GM12878 (cell line): ENCODE results near the gene MIER1. TPM values are rescaled to one million over a fixed set of nuclear protein-coding genes. Genes with fewer than 3 reads are reported as not detected.

ENCODE experiments used
- ATAC-seq: fragments of 200-7000 bp; cut with Tn5 transposase; 3 replicates; pipeline ENCODE4 v1.9.1; 2020; ENCODE audit warnings: mild to moderate bottlenecking, moderate library complexity
- BruUV-seq: library from RNA; stranded (reverse); fragments of 400-500 nt; replicated peaks from 2 replicates; lab custom pipeline; 2021; lab: Mats Ljungman, UMichigan
- CTCF ChIA-PET: fragments of 300-600 bp; sonication (Branson Sonifier 250); formaldehyde crosslinking; extraction: SDS; loops from one replicate; lab custom pipeline; 2021; ENCODE audit warnings: inconsistent platforms; lab: Yijun Ruan, JAX
- POLR2A ChIA-PET: fragments of 350-600 bp; formaldehyde crosslinking; extraction: SDS; loops from one replicate; lab custom pipeline; 2021; ENCODE audit warnings: inconsistent platforms; lab: Charles Lee
- RAD21 ChIA-PET: fragments of 300-600 bp; sonication (Branson Sonifier 250); formaldehyde crosslinking; loops from one replicate; lab custom pipeline; 2023; ENCODE audit warnings: antibody characterized with exemption; ENCODE audit not compliant: unreplicated experiment; lab: Charles Lee
- SMC1A ChIA-PET: fragments of 300-600 bp; sonication (Branson Sonifier 250); formaldehyde crosslinking; loops from one replicate; lab custom pipeline; 2023; ENCODE audit not compliant: unreplicated experiment, uncharacterized antibody; lab: Charles Lee
- DNase-seq: peaks from one replicate; pipeline ENCODE4 v3.0.0-alpha.2; 2011; ENCODE audit warnings: low read depth, low spot score
- FAIRE-seq: peaks from 3 replicates; lab custom pipeline; 2011; peaks lifted over from hg19 to GRCh38; lab: Jason Lieb, UNC
- H2AFZ ChIP-seq: 2 replicates; pipeline ENCODE4 v1.6.0; 2011; ENCODE audit warnings: low read depth, low read length, control low read depth; ENCODE audit not compliant: control insufficient read depth
- H3K27ac ChIP-seq: 2 replicates; pipeline ENCODE4 v1.5.1; 2011; ENCODE audit warnings: control low read depth; ENCODE audit not compliant: control insufficient read depth, insufficient read depth
- H3K27me3 ChIP-seq, 2 experiments: replicated peaks in 1 of 2; 2 replicates each; pipeline versions ENCODE4 v1.6.0 to v1.6.1; 2011; ENCODE audit warnings: low read length in 1 of 2; ENCODE audit not compliant: control insufficient read depth in 2 of 2, insufficient read depth in 2 of 2
- H3K36me3 ChIP-seq, 2 experiments: 2 replicates each; pipeline ENCODE4 v1.5.1; 2011; ENCODE audit warnings: low read length in 1 of 2; ENCODE audit not compliant: control insufficient read depth in 2 of 2, insufficient read depth in 2 of 2
- H3K4me1 ChIP-seq: 2 replicates; pipeline ENCODE4 v1.6.1; 2011; ENCODE audit warnings: mild to moderate bottlenecking, low read length, moderate library complexity, mixed read lengths; ENCODE audit not compliant: control insufficient read depth, insufficient read depth
- H3K4me2 ChIP-seq: 2 replicates; pipeline ENCODE4 v1.6.0; 2011; ENCODE audit warnings: control low read depth; ENCODE audit not compliant: control insufficient read depth, insufficient read depth
- H3K4me3 ChIP-seq: fragments of 200-600 bp; sonication (generic); 2 replicates; pipeline ENCODE4 v1.5.1; 2016
- H3K79me2 ChIP-seq: 2 replicates; pipeline ENCODE4 v1.6.0; 2011; ENCODE audit warnings: low read length; ENCODE audit not compliant: control insufficient read depth, insufficient read depth
- H3K9ac ChIP-seq: 2 replicates; pipeline ENCODE4 v1.8.0; 2011; ENCODE audit warnings: low read length, control low read depth, mixed read lengths; ENCODE audit not compliant: control insufficient read depth, insufficient read depth
- H3K9me3 ChIP-seq: replicated peaks from 3 replicates; pipeline ENCODE4 v1.5.1; 2011; ENCODE audit warnings: mild to moderate bottlenecking, low read length; ENCODE audit not compliant: control insufficient read depth, insufficient read depth
- H4K20me1 ChIP-seq: 2 replicates; pipeline ENCODE4 v1.6.0; 2011; ENCODE audit not compliant: control insufficient read depth, insufficient read depth
- ASH2L ChIP-seq: fragments of 300-600, 200-600 bp; sonication (generic); IDR thresholded peaks from 2 replicates; pipeline ENCODE4 v1.6.1; 2017; ENCODE audit warnings: low read depth, mild to moderate bottlenecking, borderline replicate concordance
- BACH1 ChIP-seq: fragments of 450-650 bp; IDR thresholded peaks from 2 replicates; pipeline ENCODE4 v1.6.1; 2017; ENCODE audit warnings: mild to moderate bottlenecking, borderline replicate concordance
- BCL11A ChIP-seq: IDR thresholded peaks from 2 replicates; pipeline ENCODE4 v1.6.1; 2011; ENCODE audit warnings: low read depth, low read length
- CREM ChIP-seq: IDR thresholded peaks from 2 replicates; pipeline ENCODE4 v1.6.1; 2014; ENCODE audit warnings: antibody characterized with exemption, low read depth
- FOXM1 ChIP-seq: IDR thresholded peaks from 2 replicates; pipeline ENCODE4 v1.6.1; 2012; ENCODE audit warnings: low read depth, mild to moderate bottlenecking, inconsistent platforms, low read length, moderate library complexity
- HDAC2 ChIP-seq: fragments of 200-600 bp; sonication (generic); IDR thresholded peaks from 2 replicates; pipeline ENCODE4 v1.6.1; 2017
- MEF2A ChIP-seq: IDR thresholded peaks from 2 replicates; pipeline ENCODE4 v1.6.1; 2011; ENCODE audit warnings: low read depth, mild to moderate bottlenecking, low read length, moderate library complexity; ENCODE audit not compliant: insufficient read depth
- MEF2B ChIP-seq: fragments of 450-650 bp; IDR thresholded peaks from 2 replicates; pipeline ENCODE4 v1.6.1; 2018; ENCODE audit warnings: mild to moderate bottlenecking, moderate library complexity; ENCODE audit not compliant: partially characterized antibody, poor library complexity, severe bottlenecking
- NFYB ChIP-seq: IDR thresholded peaks from 2 replicates; pipeline ENCODE4 v1.6.1; 2011; ENCODE audit warnings: low read depth, mild to moderate bottlenecking, low read length, improper control_type of control experiment, moderate library complexity; ENCODE audit not compliant: insufficient read depth
- POLR2A ChIP-seq: IDR thresholded peaks from 2 replicates; pipeline ENCODE4 v1.6.1; 2011; ENCODE audit warnings: low read depth, mild to moderate bottlenecking, low read length
- SIN3A ChIP-seq: IDR thresholded peaks from 2 replicates; pipeline ENCODE4 v1.6.1; 2012; ENCODE audit warnings: low read depth, low read length, improper control_type of control experiment
- TBL1XR1 ChIP-seq: IDR thresholded peaks from 2 replicates; pipeline ENCODE4 v1.6.1; 2012; ENCODE audit warnings: low read depth, low read length, improper control_type of control experiment
- ZNF592 ChIP-seq: fragments of 450-650 bp; IDR thresholded peaks from 2 replicates; pipeline ENCODE4 v1.6.1; 2017; ENCODE audit warnings: mild to moderate bottlenecking, moderate library complexity
- ZNF622 ChIP-seq: fragments of 450-650 bp; IDR thresholded peaks from 2 replicates; pipeline ENCODE4 v1.6.1; 2017; ENCODE audit warnings: mild to moderate bottlenecking, inconsistent platforms
- ZNF687 ChIP-seq: fragments of 450-650 bp; IDR thresholded peaks from 2 replicates; pipeline ENCODE4 v1.6.1; 2017; ENCODE audit warnings: mild to moderate bottlenecking, moderate library complexity
- ZSCAN29 ChIP-seq: fragments of 450-650 bp; IDR thresholded peaks from 2 replicates; pipeline ENCODE4 v1.6.1; 2017; ENCODE audit warnings: mild to moderate bottlenecking, moderate library complexity
- ZZZ3 ChIP-seq: IDR thresholded peaks from 2 replicates; pipeline ENCODE4 v1.6.1; 2011; ENCODE audit warnings: low read depth; ENCODE audit not compliant: control insufficient read depth, insufficient read length
- WGBS: methylation state at CpG from one replicate; pipeline ENCODE4 v1.1.6; 2016; ENCODE audit warnings: low lambda C conversion rate; ENCODE audit not compliant: insufficient replicate concordance, insufficient coverage; ENCODE audit errors: missing lambda C conversion rate; 5-methylcytosine and 5-hydroxymethylcytosine counted together
- in situ Hi-C: fragments of 300-500 bp; cut with MboI; formaldehyde crosslinking; loops from 9 replicates; pipeline ENCODE4 v1.14.3; 2018; ENCODE audit warnings: mixed read lengths
- intact Hi-C: fragments of 100-400 bp; cut with micrococcal nuclease; formaldehyde crosslinking; loops from one replicate; pipeline ENCODE4 v1.14.2; 2022; ENCODE audit not compliant: unreplicated experiment
- polyA plus RNA-seq, 11 experiments: library from polyadenylated mRNA; depleted of rRNA in 4 of 11; unstranded in 6 of 11; stranded (reverse) in 5 of 11; fragments of >200 nt; fragmentation: Nextera tagmentation in 4 of 11; fragmentation: Illumina TruSeq in 1 of 11; extraction: Ambion mirVana in 4 of 11; extraction: Trizol in 1 of 11; gene quantifications; 1 replicate in 1 of 11; 2 replicates in 10 of 11; pipeline versions ENCODE4 v1.2.1 to v1.2.3, GENCODE V29; 2011 to 2016; ENCODE audit warnings: inconsistent platforms in 2 of 11, missing spikeins in 2 of 11, low read depth in 1 of 11
- total RNA-seq, 4 experiments: library from RNA; depleted of rRNA in 3 of 4; stranded (reverse); fragments of >200 nt in 3 of 4; fragmentation: Illumina TruSeq in 1 of 4; extraction: Trizol in 1 of 4; gene quantifications; 2 replicates each; pipeline versions ENCODE4 v1.2.1 to v1.2.3, GENCODE V29; 2013 to 2021

The MIER1 gene
- total and polyA plus RNA-seq, 10 of the 15 experiments (the other 5 are each of a cell fraction or from before 2014, with no cell fraction given): 13.6 to 39.8 (median 25.7) TPM

DNA sequence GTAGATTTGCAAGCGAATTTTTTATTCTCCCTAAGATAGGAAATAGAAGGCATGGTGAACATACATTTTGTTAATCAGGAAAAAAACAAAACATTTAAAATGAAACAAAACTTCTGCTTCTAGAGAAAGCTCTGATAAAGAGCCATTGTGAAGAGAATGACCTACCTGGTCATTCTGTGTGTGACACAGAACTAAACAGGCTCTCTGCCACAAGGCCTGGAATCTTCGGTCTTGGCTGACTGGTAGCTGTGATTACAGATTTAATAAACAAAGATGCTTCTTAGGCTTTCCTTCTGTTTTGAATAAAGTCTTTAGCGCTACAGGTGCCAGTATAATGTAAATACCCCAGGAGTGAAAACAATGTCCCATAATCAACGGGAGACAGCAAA is 107.1 kb downstream of the MIER1 start:
- POLR2A ChIA-PET: no interaction called here
- FAIRE-seq (no peak), ATAC-seq (no peak), DNase-seq (no peak)
- Histone ChIP-seq H3K4me2 (no peak overlapping the region), H3K4me3 (no peak overlapping the region), H2AFZ (no peak overlapping the region), H3K9ac (no peak overlapping the region), H3K4me1 (no peaks in the 10 kb centered on the region), H3K36me3 (no peaks in the 10 kb centered on the region), H4K20me1 (no peaks in the 10 kb centered on the region), H3K27ac (no peak overlapping the region), H3K27me3 (no peaks in the 10 kb centered on the region), H3K9me3 (no peaks in the 10 kb centered on the region; the same call in 2 of the 3 replicates), H3K79me2 (no peaks in the 10 kb centered on the region)
- BruUV-seq: no TSS peak
- RAD21 ChIA-PET: no interaction called here
- CTCF ChIA-PET: no interaction called here
- intact Hi-C loops: no loop called here
- 96% methylated on average over 4 of the region's 4 CpGs for WGBS
- in situ Hi-C loops: no loop called here
- SMC1A ChIA-PET: no interaction called here
- TF ChIP-seq MEF2A: no peak
- TF ChIP-seq SIN3A: no peak
- no peak for TF ChIP-seq ZNF622
- TF ChIP-seq FOXM1: no peak
- TF ChIP-seq TBL1XR1: no peak
- no peak for TF ChIP-seq BACH1
- TF ChIP-seq ZNF687: no peak
- no peak for TF ChIP-seq NFYB
- no peak for TF ChIP-seq ZSCAN29
- TF ChIP-seq POLR2A: no peak
- TF ChIP-seq ASH2L: no peak
- no peak for TF ChIP-seq MEF2B
- TF ChIP-seq HDAC2: no peak
- no peak for TF ChIP-seq ZNF592
- no peak for TF ChIP-seq CREM
- TF ChIP-seq ZZZ3: no peak
- TF ChIP-seq BCL11A: no peak
